K562 (cell line): ENCODE measurements around the gene TSPAN12. TPM values are rescaled to one million over a fixed set of nuclear protein-coding genes. Genes with fewer than 3 reads are reported as not detected.
A peak's percentile ranks its signal among the peaks of the same experiment; 100 is the strongest.

Experiments
- CBX3 ChIP-seq, 2 experiments: IDR thresholded peaks; 1 replicate in 1 of 2; 2 replicates in 1 of 2; pipeline ENCODE4 v1.6.1; 2012; ENCODE audit warnings: inconsistent platforms in 2 of 2, low read length in 2 of 2, borderline replicate concordance in 1 of 2, control low read depth in 1 of 2
- CBX8 ChIP-seq: fragments of 200-600 bp; sonication (generic); IDR thresholded peaks from 2 replicates; pipeline ENCODE4 v1.6.1; 2012; ENCODE audit warnings: borderline replicate concordance, mixed run types, low read depth, mild to moderate bottlenecking, moderate library complexity, mixed read lengths, low read length, control low read depth, inconsistent platforms; ENCODE audit not compliant: poor library complexity, severe bottlenecking; ENCODE audit errors: extremely low read depth
- CEBPG ChIP-seq, 3 experiments: fragments of 200-800 bp in 1 of 3; sonication (Bioruptor generic) in 1 of 3; sonication (generic) in 1 of 3; formaldehyde crosslinking in 1 of 3; IDR thresholded peaks in 2 of 3; conservative IDR thresholded peaks in 1 of 3; 2 replicates each; pipeline versions ENCODE4 v1.6.1 to v1.8.0; 2016 to 2022; ENCODE audit warnings: missing compliant biosample characterization in 2 of 3, missing genetic modification characterization in 2 of 3, mild to moderate bottlenecking in 1 of 3, missing genetic modification reagents in 1 of 3
- FOS ChIP-seq: IDR thresholded peaks from 3 replicates; pipeline ENCODE4 v1.6.1; 2011; ENCODE audit not compliant: insufficient read length; ENCODE audit errors: extremely low read depth
- L3MBTL2 ChIP-seq: fragments of 450-650 bp; IDR thresholded peaks from 2 replicates; pipeline ENCODE4 v1.6.1; 2016; ENCODE audit warnings: mild to moderate bottlenecking, moderate library complexity
- MGA ChIP-seq: fragments of 450-650 bp; IDR thresholded peaks from 2 replicates; pipeline ENCODE4 v1.6.1; 2016; ENCODE audit warnings: mild to moderate bottlenecking, moderate library complexity
- NBN ChIP-seq: fragments of 450-650 bp; IDR thresholded peaks from 2 replicates; pipeline ENCODE4 v1.6.1; 2016; ENCODE audit warnings: low read depth, mild to moderate bottlenecking
- SMAD2 ChIP-seq: fragments of 150-350 bp; IDR thresholded peaks from 2 replicates; pipeline ENCODE4 v1.6.1; 2014; ENCODE audit warnings: low read depth, mild to moderate bottlenecking, low read length
- ZNF778 ChIP-seq: fragments of 450-650 bp; formaldehyde crosslinking; IDR thresholded peaks from 2 replicates; pipeline ENCODE4 v1.4.0; 2020; ENCODE audit warnings: mild to moderate bottlenecking, moderate library complexity
- ZNF830 ChIP-seq: fragments of 250-450 bp; sonication (Bioruptor Pico); IDR thresholded peaks from 2 replicates; pipeline ENCODE4 v1.5.0; 2021; ENCODE audit warnings: mild to moderate bottlenecking
- polyA plus RNA-seq, 8 experiments: library from polyadenylated mRNA; depleted of rRNA in 4 of 8; stranded (reverse) in 5 of 8; unstranded in 3 of 8; fragments of >200 nt; fragmentation: Nextera tagmentation in 2 of 8; fragmentation: Illumina TruSeq in 1 of 8; extraction: Ambion mirVana in 2 of 8; extraction: Trizol in 1 of 8; gene quantifications; 2 replicates each; pipeline versions ENCODE4 v1.2.1 to v1.2.3, GENCODE V29; 2011 to 2014; ENCODE audit warnings: inconsistent platforms in 1 of 8, missing spikeins in 1 of 8
- total RNA-seq, 7 experiments: library from RNA; depleted of rRNA in 6 of 7; stranded (reverse); fragments of >200 nt in 6 of 7; fragmentation: Illumina TruSeq in 2 of 7; extraction: Trizol in 2 of 7; gene quantifications; 2 replicates each; pipeline versions ENCODE4 v1.2.1 to v1.2.3, GENCODE V29; 2011 to 2021; ENCODE audit warnings: low replicate concordance in 1 of 7

TSPAN12 gene
- total and polyA plus RNA-seq, 9 of the 15 experiments (the other 6 are each of a cell fraction or from before 2014, with no cell fraction given): 0.13 to 1.7 (median 0.35) TPM; not detected in 1

GRCh38 chr7:120794106-120794729, 63.7 kb downstream of the TSPAN12 start (continued):
- TF ChIP-seq MGA (peak; percentile 79), ZNF778 (CRISPR knock-in tag) (no peak), CEBPG (CRISPR knock-in tag; IDR thresholded peaks at IDR 0.05) (no peak), CEBPG (tag; conservative IDR thresholded peaks at IDR 0.05 in 1 of 2, IDR thresholded peaks at IDR 0.05 in 1 of 2) (no peak), ZNF830 (CRISPR knock-in tag) (no peak), L3MBTL2 (peak; percentile 94), SMAD2 (no peak), FOS (no peak), CBX8 (no peak), NBN (no peak), CBX3 (IDR thresholded peaks at IDR 0.05; ENCODE audit: borderline replicate concordance in 1 of 2, low read length in 2 of 2) (no peak)
